Fibroblast of lung (primary cell): Measurements from ENCODE around the gene CEP78. TPM values are rescaled to one million over a fixed set of nuclear protein-coding genes. Genes with fewer than 3 reads are reported as not detected.
"Not testable (repeated sequence)": the region's sequence is repeated elsewhere in the genome, so short reads cannot be mapped to it uniquely, and the experiment has no call there.

Source experiments
- DNase-seq, 2 donors: peaks; one replicate each; pipeline versions ENCODE4 v3.0.0 to v3.0.0-alpha.2; 2010; ENCODE audit warnings: low read depth in 2 of 2
- H2AFZ ChIP-seq: 2 replicates; pipeline ENCODE4 v1.5.1; 2012; ENCODE audit warnings: low read length, control low read depth, inconsistent platforms
- H3K27ac ChIP-seq: 2 replicates; pipeline ENCODE4 v1.5.1; 2011; ENCODE audit warnings: low read length, control low read depth; ENCODE audit not compliant: insufficient read depth
- H3K27me3 ChIP-seq: 2 replicates; pipeline ENCODE4 v1.5.1; 2011; ENCODE audit warnings: mild to moderate bottlenecking, low read length; ENCODE audit not compliant: control insufficient read depth, insufficient read depth
- H3K36me3 ChIP-seq: 2 replicates; pipeline ENCODE4 v1.5.1; 2011; ENCODE audit warnings: low read length; ENCODE audit not compliant: control insufficient read depth, insufficient read depth
- H3K4me1 ChIP-seq: 2 replicates; pipeline ENCODE4 v1.5.1; 2011; ENCODE audit warnings: low read length; ENCODE audit not compliant: control insufficient read depth, insufficient read depth; ENCODE audit errors: extremely low read depth
- H3K4me2 ChIP-seq: 2 replicates; pipeline ENCODE4 v1.5.1; 2011; ENCODE audit warnings: low read length, control low read depth; ENCODE audit not compliant: insufficient read depth; ENCODE audit errors: extremely low read depth
- H3K4me3 ChIP-seq, 4 experiments: fragments of 200-600 bp in 1 of 4; sonication (generic) in 1 of 4; replicated peaks in 1 of 4; 2 replicates each; pipeline ENCODE4 v1.5.1; 2011 to 2016; ENCODE audit warnings: low read length in 4 of 4, low read depth in 3 of 4, mild to moderate bottlenecking in 3 of 4, control low read depth in 2 of 4, inconsistent platforms in 1 of 4, mixed read lengths in 1 of 4; ENCODE audit not compliant: insufficient read depth in 1 of 4; ENCODE audit errors: control extremely low read depth in 1 of 4
- H3K79me2 ChIP-seq: 2 replicates; pipeline ENCODE4 v1.5.1; 2012; ENCODE audit warnings: mild to moderate bottlenecking, low read length, inconsistent platforms; ENCODE audit not compliant: control insufficient read depth, insufficient read depth
- H3K9ac ChIP-seq: 2 replicates; pipeline ENCODE4 v1.5.1; 2011; ENCODE audit warnings: mild to moderate bottlenecking, low read length, control low read depth; ENCODE audit not compliant: insufficient read depth
- H3K9me3 ChIP-seq: 2 replicates; pipeline ENCODE4 v1.5.1; 2012; ENCODE audit warnings: low read depth, low read length; ENCODE audit not compliant: control insufficient read depth, insufficient read depth
- H4K20me1 ChIP-seq: 2 replicates; pipeline ENCODE4 v1.5.1; 2011; ENCODE audit warnings: low read length; ENCODE audit not compliant: control insufficient read depth, insufficient read depth; ENCODE audit errors: extremely low read depth
- EZH2 ChIP-seq: IDR thresholded peaks from 2 replicates; pipeline ENCODE4 v1.5.1; 2012; ENCODE audit warnings: low read length, control low read depth, mild to moderate bottlenecking; ENCODE audit errors: missing control alignments
- polyA plus RNA-seq, 2 donors: library from polyadenylated mRNA; depleted of rRNA in 1 of 2; stranded (reverse) in 1 of 2; unstranded in 1 of 2; fragments of >200 nt; gene quantifications; 2 replicates each; pipeline ENCODE4 v1.2.1, GENCODE V29; 2011 to 2012; ENCODE audit warnings: missing spikeins in 1 of 2
- total RNA-seq: library from RNA; depleted of rRNA; stranded (reverse); fragments of >200 nt; gene quantifications from 2 replicates; pipeline ENCODE4 v1.2.1, GENCODE V29; 2014
- TF ChIP-seq, protein P1 (sequence below), 2 donors: IDR thresholded peaks in 1 of 2; conservative IDR thresholded peaks in 1 of 2; 1 replicate in 1 of 2; 2 replicates in 1 of 2; pipeline ENCODE4 v1.5.1; 2011 to 2012; ENCODE audit warnings: low read length in 2 of 2, control low read depth in 1 of 2, inconsistent platforms in 1 of 2, low read depth in 1 of 2, mild to moderate bottlenecking in 1 of 2

Gene CEP78
- total and polyA plus RNA-seq, 2 donors (not counting 1 experiment from before 2014, with no cell fraction given) = 8.9 to 10.4 TPM

DNA sequence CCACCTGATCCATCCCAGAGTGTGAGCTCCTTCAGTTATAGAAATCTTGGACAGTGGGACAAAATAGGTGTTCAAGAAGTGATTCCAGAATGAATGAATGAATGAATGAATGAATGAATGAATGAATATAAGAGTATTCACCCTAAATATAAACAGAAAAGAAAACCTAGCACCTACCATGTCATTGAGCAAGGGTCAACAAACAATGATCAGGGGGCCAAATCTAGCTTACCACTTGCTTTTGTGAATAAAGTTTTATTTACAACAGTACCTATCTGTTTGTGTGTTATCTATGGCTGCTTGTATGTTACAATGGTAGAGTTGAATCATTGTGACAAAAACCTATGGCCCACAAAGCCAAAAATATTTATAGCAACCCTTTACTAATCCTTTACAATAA, 43.9 kb upstream of the CEP78 start:
- Histone ChIP-seq H3K27me3 (no peaks in the 10 kb centered on the region), H2AFZ (no peak overlapping the region), H3K9me3 (no peaks in the 10 kb centered on the region), H3K4me3 (no peak overlapping the region), H3K27ac (no peak overlapping the region), H4K20me1 (no peaks in the 10 kb centered on the region), H3K4me1 (no peaks in the 10 kb centered on the region), H3K79me2 (no peaks in the 10 kb centered on the region), H3K4me2 (no peak overlapping the region), H3K9ac (no peak overlapping the region), H3K36me3 (no peaks in the 10 kb centered on the region)
- no peak for DNase-seq
- TF ChIP-seq, protein P1, sequence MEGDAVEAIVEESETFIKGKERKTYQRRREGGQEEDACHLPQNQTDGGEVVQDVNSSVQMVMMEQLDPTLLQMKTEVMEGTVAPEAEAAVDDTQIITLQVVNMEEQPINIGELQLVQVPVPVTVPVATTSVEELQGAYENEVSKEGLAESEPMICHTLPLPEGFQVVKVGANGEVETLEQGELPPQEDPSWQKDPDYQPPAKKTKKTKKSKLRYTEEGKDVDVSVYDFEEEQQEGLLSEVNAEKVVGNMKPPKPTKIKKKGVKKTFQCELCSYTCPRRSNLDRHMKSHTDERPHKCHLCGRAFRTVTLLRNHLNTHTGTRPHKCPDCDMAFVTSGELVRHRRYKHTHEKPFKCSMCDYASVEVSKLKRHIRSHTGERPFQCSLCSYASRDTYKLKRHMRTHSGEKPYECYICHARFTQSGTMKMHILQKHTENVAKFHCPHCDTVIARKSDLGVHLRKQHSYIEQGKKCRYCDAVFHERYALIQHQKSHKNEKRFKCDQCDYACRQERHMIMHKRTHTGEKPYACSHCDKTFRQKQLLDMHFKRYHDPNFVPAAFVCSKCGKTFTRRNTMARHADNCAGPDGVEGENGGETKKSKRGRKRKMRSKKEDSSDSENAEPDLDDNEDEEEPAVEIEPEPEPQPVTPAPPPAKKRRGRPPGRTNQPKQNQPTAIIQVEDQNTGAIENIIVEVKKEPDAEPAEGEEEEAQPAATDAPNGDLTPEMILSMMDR (conservative IDR thresholded peaks at IDR 0.05 in 1 of 2, IDR thresholded peaks at IDR 0.05 in 1 of 2; ENCODE audit: low read depth in 1 of 2, low read length in 2 of 2) = no peak
- TF ChIP-seq EZH2 = no peak

DNA sequence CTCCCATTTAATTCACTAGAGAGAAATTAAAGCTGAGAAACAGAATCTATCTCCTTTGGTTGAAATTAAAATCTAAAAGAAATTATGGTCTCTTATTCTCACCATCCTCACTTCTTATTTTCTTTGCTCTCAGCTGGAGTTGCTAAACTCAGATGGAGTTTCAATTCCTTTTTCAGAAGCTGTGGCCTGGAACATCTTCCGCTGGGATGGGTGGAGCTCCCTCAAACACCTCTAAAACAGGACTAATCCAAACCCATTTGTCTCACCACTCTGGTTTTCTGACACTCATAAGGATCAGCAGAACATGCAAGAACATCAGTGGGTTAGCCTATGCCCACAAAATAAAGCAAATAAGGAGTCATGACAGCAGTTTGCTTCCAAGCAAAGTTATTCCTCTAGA, 39.6 kb upstream of the CEP78 start:
- H3K27me3 ChIP-seq = no peaks in the 10 kb centered on the region
- no peaks in the 10 kb centered on the region for H3K9me3 ChIP-seq
- no peak overlapping the region for H3K4me2 ChIP-seq
- H3K4me1 ChIP-seq = no peaks in the 10 kb centered on the region
- DNase-seq = no peak
- H3K4me3 ChIP-seq = no peak overlapping the region
- TF ChIP-seq, protein P1 (conservative IDR thresholded peaks at IDR 0.05 in 1 of 2, IDR thresholded peaks at IDR 0.05 in 1 of 2; ENCODE audit: low read depth in 1 of 2, low read length in 2 of 2) = no peak
- TF ChIP-seq EZH2 = no peak
- no peaks in the 10 kb centered on the region for H3K79me2 ChIP-seq
- H3K27ac ChIP-seq = no peak overlapping the region
- no peak overlapping the region for H2AFZ ChIP-seq
- no peaks in the 10 kb centered on the region for H4K20me1 ChIP-seq
- no peaks in the 10 kb centered on the region for H3K36me3 ChIP-seq
- no peak overlapping the region for H3K9ac ChIP-seq

DNA sequence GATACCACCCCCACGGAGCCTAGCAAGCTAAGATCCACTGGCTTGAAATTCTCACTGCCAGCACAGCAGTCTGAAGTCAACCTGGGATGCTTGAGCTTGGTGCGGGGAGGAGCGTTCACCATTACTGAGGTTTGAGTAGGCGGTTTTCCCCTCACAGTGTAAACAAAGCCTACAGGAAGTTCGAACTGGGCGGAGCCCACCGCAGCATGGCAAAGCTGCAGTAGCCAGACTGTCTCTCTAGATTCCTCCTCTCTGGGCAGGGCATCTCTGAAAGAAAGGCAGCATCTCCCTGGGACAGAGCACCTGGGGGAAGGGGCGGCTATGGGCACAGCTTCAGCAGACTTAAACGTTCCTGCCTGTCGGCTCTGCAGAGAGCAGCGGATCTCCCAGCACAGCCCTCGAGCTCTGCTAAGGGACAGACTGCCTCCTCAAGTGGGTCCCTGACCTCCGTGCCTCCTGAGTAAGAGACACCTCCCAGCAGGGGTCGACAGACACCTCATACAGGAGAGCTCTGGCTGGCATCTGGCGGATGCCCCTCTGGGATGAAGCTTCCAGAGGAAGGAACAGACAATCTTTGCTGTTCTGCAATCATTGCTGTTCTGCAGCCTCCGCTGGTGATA, 34.6 kb upstream of the CEP78 start:
- H3K27me3 ChIP-seq, H3K79me2 ChIP-seq, H3K9ac ChIP-seq, H4K20me1 ChIP-seq, H3K27ac ChIP-seq, H3K9me3 ChIP-seq, H2AFZ ChIP-seq, H3K36me3 ChIP-seq, H3K4me1 ChIP-seq, H3K4me3 ChIP-seq, H3K4me2 ChIP-seq: not testable (repeated sequence)
- peak in 1 of 2 donors; percentile 17 for DNase-seq
